HG02642 (cell line): Measurements from ENCODE around the gene ATP10A.
"Not testable (repeated sequence)": the region's sequence is repeated elsewhere in the genome, so short reads cannot be mapped to it uniquely, and the experiment has no call there.

Experiments
- ATAC-seq: cut with Tn5 transposase; IDR thresholded peaks from one replicate; pipeline ENCODE4 v1.9.1; 2021; ENCODE audit warnings: mild to moderate bottlenecking; ENCODE audit not compliant: unreplicated experiment, poor library complexity

ATP10A gene

GRCh38 chr15:25860885-25861866 is 2.0 kb downstream of the ATP10A start:
- ATAC-seq: no peak

GRCh38 chr15:25859838-25860645 is 3.1 kb downstream of the ATP10A start:
- no peak for ATAC-seq

- no peak for ATAC-seq
Measured at GRCh38 chr15:25858952-25859760, 4.0 kb downstream of the ATP10A start.

- not testable (repeated sequence) for ATAC-seq
Measured at GRCh38 chr15:25856059-25856458, 7.1 kb downstream of the ATP10A start.

- no peak for ATAC-seq
Measured at GRCh38 chr15:25852661-25853524, 10.2 kb downstream of the ATP10A start.

- no peak for ATAC-seq
Measured at GRCh38 chr15:25852027-25852426, 11.1 kb downstream of the ATP10A start.

- ATAC-seq: peak; percentile 87
Measured at GRCh38 chr15:25850154-25851111, 12.7 kb downstream of the ATP10A start.

- no peak for ATAC-seq
Measured at GRCh38 chr15:25849157-25849921, 13.8 kb downstream of the ATP10A start.

- no peak for ATAC-seq
Measured at GRCh38 chr15:25848784-25849156, 14.4 kb downstream of the ATP10A start.

- no peak for ATAC-seq
Measured at GRCh38 chr15:25848325-25848724, 14.8 kb downstream of the ATP10A start.

- no peak for ATAC-seq
Measured at GRCh38 chr15:25847051-25847450, 16.1 kb downstream of the ATP10A start.

GRCh38 chr15:25846377-25846776 is 16.8 kb downstream of the ATP10A start:
- no peak for ATAC-seq

- ATAC-seq: no peak
Measured at GRCh38 chr15:25844981-25845680, 18.0 kb downstream of the ATP10A start.

GRCh38 chr15:25844542-25844941 is 18.6 kb downstream of the ATP10A start:
- no peak for ATAC-seq

GRCh38 chr15:25844076-25844475 is 19.1 kb downstream of the ATP10A start:
- ATAC-seq: no peak

GRCh38 chr15:25839638-25840156 is 23.4 kb downstream of the ATP10A start:
- no peak for ATAC-seq

GRCh38 chr15:25838871-25839195 is 24.3 kb downstream of the ATP10A start:
- no peak for ATAC-seq
